ENCODE results near the gene COL4A4.

Gene COL4A4

GRCh38 chr2:226981791-226982326 is 182.1 kb downstream of the COL4A4 start:
- DNase-seq (ENCODE audit: low spot score), result no peak

- DNase-seq (ENCODE audit: low spot score), result no peak
These were observed 185.0 kb downstream of the COL4A4 start for GRCh38 chr2:226979004-226979403.

DNA sequence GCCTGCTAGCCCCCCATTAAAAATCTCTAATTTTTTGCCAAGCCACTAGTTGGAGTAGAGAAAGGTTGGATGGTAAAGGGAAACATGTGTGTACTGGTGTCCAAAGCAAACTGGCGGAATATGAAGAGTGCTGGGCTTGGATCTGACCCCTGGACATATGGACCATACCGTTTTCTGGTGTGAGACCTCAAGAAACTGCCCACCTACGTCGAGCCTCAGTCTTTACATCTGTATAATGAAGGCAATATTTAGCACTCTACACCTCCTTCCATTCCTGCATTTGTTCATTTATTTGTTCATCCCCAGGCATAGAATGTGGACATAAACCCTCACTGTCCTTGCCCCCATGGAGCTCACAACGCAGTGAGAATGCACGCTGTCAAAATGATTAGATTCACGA is 185.7 kb downstream of the COL4A4 start:
- DNase-seq (ENCODE audit: low spot score), result no peak

DNA sequence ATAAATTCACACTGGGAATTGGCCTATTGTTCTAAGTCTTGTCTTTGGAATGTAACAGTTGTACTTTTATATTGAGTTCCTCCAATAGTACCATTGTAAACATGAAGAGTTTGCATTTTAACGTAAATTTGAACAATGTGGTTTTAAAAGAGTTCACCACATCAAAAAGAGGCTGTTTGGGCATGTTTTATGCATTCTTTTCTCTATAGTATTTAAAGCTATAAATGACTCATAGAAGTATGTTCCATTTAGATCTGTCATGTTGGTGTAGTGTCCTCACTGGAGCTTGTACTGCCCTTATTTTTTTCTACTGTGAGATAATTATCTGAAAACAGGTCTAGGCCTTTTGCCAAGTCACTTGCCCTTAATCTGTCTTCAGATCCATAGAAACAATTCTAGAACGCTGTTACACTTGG is 186.2 kb downstream of the COL4A4 start:
- DNase-seq (ENCODE audit: low spot score), result no peak

- DNase-seq (ENCODE audit: low spot score), result no peak
These were observed 190.2 kb downstream of the COL4A4 start for GRCh38 chr2:226973816-226974215.

GRCh38 chr2:226971770-226972169 is 192.2 kb downstream of the COL4A4 start:
- DNase-seq (ENCODE audit: low spot score), result no peak

GRCh38 chr2:226971084-226971483 is 192.9 kb downstream of the COL4A4 start:
- no peak for DNase-seq (ENCODE audit: low spot score)

- DNase-seq (ENCODE audit: low spot score), result no peak
These were observed 193.6 kb downstream of the COL4A4 start for GRCh38 chr2:226970362-226970761.

DNA sequence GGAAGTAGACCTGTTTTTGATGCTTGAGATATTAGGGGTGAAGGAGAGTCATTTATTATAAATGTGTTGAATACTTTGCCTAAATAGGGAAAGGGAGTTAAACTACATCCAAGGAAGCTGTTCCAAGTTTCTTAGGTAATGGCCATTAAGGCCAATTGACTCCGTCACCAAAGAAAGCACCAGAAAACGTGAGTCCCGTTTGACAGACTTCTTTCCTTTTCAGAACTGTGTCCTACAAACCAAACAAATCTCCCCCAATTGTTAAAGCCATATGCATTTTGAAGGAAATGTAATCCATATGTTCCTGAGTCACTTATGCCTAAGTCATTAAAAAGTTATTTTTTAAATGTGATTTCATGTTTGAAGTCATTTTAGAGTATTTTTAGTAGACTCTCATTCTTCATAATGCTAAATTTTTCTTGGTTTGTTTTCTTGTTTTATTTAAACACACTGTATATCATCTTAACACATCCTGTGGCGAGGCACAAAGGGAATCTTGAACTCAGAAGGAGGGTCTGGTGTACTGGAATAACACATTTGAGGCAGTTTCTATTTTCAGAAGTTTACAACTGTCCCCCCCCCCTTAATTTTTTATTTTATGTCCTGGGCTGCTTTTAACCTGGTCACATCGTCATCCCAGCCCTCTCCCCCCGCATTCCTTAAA is 194.5 kb downstream of the COL4A4 start:
- DNase-seq (ENCODE audit: low spot score), result no peak

DNA sequence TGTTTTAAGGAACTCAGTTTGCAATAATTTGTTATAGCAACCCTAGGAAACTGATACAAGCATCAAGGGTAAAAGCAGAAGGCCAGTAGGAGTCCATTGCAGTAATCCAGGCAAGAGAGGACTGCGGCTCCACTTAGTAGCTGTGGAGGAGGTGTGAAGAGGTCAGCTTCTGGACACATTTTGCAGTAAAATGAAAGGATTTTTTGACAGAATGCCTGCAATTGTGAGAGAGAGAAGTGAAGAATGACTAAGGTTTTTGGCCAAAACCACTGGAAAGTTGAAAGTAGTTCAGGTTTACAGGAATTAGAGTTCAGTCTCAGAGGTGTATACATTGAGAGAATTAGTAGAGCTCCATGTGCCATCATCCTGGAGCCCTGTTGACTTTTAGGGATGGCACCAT is 198.6 kb downstream of the COL4A4 start:
- no peak for DNase-seq (ENCODE audit: low spot score)

DNA sequence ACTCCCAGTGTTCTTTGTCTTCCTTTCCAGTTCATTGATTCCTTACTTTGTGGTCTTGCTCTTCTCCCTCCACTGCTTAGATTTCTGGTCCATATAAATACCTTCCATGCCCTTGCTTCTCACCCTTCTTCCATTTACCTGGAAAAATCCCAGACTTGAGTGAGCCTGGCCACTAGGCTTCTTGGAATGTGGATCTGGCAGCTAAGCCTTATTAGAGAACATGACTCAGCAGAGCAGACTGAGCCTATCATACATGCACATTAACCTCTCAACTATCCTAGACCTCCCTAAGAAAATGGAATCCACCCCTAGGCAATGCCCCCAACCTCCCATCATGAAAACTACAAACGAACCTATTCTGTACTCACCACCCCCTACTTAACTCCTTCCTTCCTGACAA is 200.5 kb downstream of the COL4A4 start:
- DNase-seq (ENCODE audit: low spot score), result no peak

GRCh38 chr2:226962176-226962773 is 201.7 kb downstream of the COL4A4 start:
- no peak for DNase-seq (ENCODE audit: low spot score)

DNA sequence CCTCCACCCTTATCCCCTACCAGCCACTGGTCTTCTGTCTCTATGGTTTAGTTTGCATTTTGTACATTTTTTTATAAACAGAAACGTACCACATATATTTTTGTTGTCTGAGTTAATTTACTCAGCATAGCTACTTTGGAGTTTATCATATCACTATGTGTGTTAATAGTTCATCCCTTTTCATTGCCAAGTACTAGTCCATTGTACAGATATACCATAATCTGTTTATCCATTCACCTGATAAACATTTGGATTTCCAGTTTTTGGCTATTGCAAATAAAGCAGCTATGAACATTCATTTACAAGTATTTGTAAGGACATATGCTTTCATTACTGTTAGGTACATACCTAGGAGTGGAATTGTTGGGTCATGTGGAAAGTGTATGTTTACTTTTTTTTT is 204.6 kb downstream of the COL4A4 start:
- DNase-seq (ENCODE audit: low spot score), result no peak

DNA sequence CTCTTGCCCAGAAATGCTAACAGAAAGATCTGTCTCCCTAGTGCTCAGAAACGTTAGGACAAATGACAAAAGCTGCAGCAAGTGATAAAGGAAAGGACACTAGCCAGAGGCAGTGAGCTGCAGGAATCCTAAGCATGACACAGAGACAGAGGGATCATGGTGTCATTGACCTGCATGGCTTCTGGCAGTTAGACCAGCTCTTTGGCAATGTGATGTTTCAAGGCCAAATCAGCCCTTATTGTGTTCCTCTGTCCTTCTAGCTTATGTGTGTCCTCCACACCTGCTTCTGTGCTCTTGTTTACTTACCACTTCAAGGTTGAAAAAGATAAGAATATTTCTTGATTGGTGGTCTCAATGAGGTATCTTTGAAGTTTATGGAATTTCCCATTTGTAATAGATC is 207.3 kb downstream of the COL4A4 start:
- no peak for DNase-seq (ENCODE audit: low spot score)

- DNase-seq (ENCODE audit: low spot score), result no peak
These were observed 210.2 kb downstream of the COL4A4 start for GRCh38 chr2:226953826-226954225.

DNA sequence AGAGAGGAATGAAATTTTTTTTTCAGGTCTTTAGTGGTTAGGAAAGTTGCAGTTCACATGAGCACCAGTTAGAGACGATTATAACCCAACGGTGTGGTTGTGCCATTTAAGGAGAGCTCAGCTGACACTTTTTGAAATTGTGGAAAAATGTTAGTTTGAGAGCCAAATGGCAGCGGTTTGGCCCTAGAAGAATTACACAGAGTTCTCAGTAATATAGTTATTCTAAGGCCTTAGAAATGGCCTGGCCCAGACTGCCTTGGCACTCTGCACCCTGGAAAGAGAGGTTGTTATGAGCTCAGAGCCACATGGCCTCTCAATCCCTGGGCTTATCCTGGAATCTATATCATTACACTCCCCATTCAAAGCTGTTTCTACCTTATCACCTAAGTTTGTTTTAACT is 210.8 kb downstream of the COL4A4 start:
- DNase-seq (ENCODE audit: low spot score), result no peak

All from left forelimb (tissue), 1 donor.